ENCODE results near the gene FAM174C.

The FAM174C gene

DNA sequence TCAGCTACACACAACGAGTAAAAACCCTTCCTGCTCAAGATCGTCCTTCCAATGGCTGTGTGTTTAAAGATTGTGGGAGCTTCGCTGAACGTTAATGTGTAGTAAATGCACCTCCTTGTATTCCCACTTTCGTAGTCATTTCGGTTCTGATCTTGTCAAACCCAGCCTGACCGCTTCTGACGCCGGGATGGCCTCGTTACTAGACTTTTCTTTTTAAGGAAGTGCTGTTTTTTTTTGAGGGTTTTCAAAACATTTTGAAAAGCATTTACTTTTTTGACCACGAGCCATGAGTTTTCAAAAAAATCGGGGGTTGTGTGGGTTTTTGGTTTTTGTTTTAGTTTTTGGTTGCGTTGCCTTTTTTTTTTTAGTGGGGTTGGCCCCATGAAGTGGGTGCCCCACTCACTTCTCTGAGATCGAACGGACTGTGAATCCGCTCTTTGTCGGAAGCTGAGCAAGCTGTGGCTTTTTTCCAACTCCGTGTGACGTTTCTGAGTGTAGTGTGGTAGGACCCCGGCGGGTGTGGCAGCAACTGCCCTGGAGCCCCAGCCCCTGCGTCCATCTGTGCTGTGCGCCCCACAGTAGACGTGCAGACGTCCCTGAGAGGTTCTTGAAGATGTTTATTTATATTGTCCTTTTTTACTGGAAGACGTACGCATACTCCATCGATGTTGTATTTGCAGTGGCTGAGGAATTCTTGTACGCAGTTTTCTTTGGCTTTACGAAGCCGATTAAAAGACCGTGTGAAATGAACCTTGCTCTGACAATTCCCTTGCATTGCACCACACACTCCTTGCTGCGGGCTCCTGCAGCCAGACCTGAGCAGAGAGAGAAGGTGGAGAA, 2.7 kb upstream of the FAM174C start:
- H3K27ac ChIP-seq: peak overlapping the region; percentile 98
- TF ChIP-seq, protein P1, sequence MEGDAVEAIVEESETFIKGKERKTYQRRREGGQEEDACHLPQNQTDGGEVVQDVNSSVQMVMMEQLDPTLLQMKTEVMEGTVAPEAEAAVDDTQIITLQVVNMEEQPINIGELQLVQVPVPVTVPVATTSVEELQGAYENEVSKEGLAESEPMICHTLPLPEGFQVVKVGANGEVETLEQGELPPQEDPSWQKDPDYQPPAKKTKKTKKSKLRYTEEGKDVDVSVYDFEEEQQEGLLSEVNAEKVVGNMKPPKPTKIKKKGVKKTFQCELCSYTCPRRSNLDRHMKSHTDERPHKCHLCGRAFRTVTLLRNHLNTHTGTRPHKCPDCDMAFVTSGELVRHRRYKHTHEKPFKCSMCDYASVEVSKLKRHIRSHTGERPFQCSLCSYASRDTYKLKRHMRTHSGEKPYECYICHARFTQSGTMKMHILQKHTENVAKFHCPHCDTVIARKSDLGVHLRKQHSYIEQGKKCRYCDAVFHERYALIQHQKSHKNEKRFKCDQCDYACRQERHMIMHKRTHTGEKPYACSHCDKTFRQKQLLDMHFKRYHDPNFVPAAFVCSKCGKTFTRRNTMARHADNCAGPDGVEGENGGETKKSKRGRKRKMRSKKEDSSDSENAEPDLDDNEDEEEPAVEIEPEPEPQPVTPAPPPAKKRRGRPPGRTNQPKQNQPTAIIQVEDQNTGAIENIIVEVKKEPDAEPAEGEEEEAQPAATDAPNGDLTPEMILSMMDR (conservative IDR thresholded peaks at IDR 0.05): no peak

DNA sequence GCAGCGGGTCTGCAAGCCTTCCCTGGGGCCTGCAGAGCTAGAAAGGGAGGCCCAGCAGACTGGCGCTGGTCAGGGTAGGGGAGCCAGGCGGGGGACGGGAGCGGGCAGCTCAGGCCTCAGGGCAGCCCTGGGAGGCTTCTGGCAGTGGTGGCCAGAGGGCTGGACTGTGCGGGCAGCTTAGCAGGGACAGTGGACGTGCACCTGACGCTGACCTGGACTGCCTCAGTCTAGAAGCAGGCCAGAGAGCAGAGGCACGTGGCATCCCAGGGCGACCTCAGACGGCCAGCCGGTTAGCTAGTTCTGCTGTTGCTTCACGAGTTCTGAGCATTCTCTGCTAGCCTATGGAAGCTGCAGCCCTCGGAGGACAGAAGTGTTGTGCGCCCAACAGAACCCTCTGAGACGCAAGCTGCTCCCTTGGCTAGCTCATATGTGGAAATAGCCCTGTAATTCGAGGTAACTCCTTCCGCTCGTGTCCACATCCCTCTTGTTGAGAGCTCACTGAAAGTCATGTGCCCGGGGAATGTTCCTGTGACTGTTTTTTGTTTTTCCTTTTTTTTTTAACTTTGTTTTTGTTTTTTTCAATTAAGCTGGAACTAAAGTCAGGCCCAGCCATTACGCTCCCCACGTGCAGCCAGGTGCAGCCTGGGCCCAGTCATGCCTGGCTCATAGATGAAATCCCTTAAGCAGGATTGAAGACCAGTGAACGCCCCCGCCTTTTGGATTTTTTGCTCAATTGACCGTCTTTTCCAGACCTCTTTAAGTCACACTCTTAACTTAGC, 1.9 kb upstream of the FAM174C start:
- TF ChIP-seq, protein P1 (conservative IDR thresholded peaks at IDR 0.05): no peak
- peak overlapping the region; percentile 98 for H3K27ac ChIP-seq

DNA sequence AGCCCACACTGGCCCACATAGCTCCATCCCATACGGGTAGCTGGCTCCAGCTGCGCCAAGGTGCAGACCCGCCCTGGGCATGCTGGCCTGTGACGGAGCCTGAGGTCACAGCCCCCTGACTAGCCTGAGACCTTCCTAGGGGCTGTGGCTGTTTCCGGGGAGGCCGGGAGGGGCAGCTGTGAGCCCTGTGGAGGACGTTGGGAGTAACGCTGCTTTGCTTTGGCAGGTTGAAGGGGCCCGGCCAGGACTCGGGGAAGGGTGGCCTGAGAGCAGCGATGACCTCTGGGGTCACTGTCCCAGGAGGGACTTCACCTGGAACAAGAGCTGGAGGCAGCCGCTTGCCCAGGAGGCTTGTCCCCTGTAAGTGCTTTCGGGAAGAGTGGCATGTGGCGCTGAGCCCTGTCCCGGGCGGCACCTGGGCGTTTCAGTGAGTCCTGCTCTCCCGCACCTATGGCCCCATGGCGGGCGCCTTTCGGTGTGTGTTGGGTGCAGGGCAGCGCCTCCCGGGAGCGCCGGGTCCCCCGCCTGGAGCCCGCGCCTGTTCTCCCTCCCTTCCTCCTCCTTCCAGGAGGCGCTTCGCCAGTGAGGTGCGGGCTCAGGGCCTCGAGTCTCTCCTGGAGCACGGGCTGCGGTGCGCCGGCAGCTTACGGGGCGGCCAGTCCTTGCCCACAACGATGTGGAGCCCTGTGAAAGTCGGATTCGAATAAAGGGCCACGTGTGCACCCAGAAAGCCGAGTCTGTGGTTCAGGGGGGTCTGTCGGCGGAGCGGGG, 1.1 kb upstream of the FAM174C start:
- peak overlapping the region; percentile 98 for H3K27ac ChIP-seq
- TF ChIP-seq, protein P1 (conservative IDR thresholded peaks at IDR 0.05): no peak

DNA sequence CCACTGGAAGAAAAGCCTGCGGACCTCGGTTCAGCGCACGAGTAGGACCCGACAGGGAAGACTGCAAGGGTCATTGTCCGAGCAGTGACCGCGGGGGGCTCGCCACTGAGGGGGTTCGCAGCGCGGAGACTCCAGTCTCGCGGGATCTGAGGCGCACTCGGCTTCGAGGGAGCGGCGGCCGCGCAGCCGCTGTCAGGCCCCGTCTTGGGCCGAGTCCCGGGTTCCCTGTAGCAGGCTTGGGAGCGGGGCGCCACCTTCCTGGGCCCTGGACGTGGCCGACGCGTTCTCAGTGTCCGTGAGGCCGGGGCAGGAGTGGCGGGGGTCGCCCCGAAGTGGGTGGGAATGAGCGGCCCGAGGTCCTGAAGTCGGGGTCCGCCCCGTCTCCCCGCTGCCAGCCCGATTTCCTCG, 474 bp upstream of the FAM174C start:
- H3K27ac ChIP-seq: peak overlapping the region; percentile 98
- TF ChIP-seq, protein P1 (conservative IDR thresholded peaks at IDR 0.05): no peak

DNA sequence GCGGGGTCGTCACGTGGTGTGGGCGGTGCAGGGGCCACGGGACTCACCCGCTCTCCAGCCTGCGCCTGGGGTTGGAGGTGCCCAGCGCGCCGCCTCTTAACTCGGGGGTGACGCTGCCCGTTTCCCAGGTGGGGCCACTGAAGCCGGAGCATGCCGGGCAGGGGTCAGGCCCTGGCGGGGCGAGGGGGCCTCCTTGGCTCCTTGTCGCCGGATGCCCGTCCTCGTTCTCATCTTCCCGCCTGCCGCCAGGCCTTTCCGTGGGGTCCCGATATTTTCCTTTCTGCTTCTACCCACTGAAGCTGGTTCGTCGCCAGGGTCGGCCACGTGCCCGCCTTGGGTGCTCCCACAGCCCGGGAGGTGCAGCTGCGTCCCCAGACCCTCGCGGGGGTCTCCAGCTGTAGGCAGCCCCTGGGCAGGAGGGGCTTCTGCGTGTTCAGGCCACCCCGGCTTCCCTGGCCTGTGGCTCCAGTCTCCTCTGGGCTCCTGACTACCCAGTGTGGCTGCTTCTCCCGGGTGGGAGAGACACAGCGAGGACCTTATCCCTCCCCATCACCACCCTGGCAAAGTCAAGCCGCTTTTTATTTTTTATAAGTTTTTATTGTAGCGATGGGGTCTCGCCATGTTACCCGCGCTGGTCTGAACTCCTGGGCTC, 772 bp downstream of the FAM174C start:
- H3K27ac ChIP-seq: peak overlapping the region; percentile 98

DNA sequence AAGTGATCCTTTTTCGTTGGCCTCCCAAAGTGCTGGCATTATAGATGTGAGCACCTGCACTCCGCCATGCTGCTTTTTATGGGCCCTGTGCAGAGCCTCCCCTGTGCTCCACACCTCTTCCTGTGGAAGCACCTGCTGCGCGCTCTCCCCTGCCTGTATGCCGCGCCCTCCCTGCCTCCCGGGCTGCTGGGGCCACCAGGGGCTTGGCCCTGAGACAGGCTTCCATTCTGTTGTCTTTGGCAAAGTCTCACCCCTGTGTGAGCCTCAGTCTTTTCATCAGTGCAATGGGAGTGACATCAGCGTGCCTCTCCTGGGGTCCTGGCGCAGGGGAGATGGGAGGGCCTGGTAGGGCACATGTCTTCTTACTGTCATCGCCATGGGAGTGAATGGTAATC, 1.3 kb downstream of the FAM174C start:
- TF ChIP-seq, protein P1 (conservative IDR thresholded peaks at IDR 0.05): no peak
- peak overlapping the region; percentile 98 for H3K27ac ChIP-seq

More for the DNA sequence above, 772 bp downstream of the FAM174C start:
- TF ChIP-seq, protein P1 (conservative IDR thresholded peaks at IDR 0.05): no peak
